22Rv1 (cell line): ENCODE measurements around the gene UBE2E1.

Experiments used
- H3K27ac ChIP-seq: fragments of 450-650 bp; 2 replicates; pipeline ENCODE4 v1.5.1; 2017
- CTCF ChIP-seq: fragments of 450-650 bp; IDR thresholded peaks from 2 replicates; pipeline ENCODE4 v1.5.1; 2017; ENCODE audit warnings: mild to moderate bottlenecking
- ZFX ChIP-seq: fragments of 450-650 bp; IDR thresholded peaks from 2 replicates; pipeline ENCODE4 v1.6.1; 2017; ENCODE audit warnings: antibody characterized with exemption, borderline replicate concordance

UBE2E1 gene

DNA sequence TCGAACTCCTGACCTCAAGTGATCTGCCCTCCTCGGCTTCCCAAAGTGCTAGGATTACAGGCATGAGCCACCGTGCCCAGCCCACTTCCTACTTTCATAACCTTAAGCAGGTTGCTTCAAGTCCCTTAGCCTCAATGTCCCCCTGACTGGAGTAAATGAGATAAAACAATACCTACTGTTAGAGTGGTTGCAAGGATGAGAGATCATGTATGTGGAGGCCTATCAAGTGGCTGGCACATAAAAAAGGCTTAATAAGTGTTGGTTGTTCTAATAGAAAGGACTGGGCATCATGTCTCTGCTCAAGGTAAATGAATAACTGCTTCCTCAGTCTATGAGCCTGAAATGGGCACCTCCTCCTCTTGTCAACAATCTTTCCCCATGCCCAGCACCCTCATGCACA lies 25.9 kb upstream of the UBE2E1 start:
- TF ChIP-seq ZFX, result no peak
- TF ChIP-seq CTCF, result no peak
- no peak overlapping the region for H3K27ac ChIP-seq

GRCh38 chr3:23781051-23781450 lies 24.7 kb upstream of the UBE2E1 start:
- H3K27ac ChIP-seq, result no peak overlapping the region
- TF ChIP-seq ZFX (no peak), CTCF (no peak)

GRCh38 chr3:23781871-23782270 lies 23.9 kb upstream of the UBE2E1 start:
- no peak for TF ChIP-seq CTCF
- TF ChIP-seq ZFX, result no peak
- no peak overlapping the region for H3K27ac ChIP-seq

DNA sequence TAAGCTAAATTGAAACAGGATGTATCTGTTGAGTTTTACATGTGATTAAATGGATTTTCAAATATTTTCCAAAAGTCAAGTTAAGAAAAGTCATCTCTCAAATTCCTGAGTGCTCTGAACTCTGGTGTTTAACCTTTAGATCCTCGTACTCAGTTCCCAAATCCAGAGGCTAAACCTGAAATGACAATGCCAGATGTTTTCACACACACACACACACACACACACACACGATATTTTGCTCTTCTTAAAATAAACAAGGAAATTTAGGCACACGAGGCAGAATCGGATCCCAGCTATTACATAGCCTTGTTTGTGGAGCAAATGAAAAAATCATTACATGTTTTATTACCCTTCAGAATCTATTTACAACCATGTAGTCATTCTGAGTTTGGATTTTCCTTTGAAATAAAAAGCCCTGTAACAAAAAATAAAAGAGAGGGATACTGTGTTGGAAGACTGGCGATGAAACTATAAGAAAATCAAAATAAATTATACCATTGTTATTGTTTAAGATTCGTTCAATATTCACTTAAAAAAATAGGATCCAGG lies 20.6 kb upstream of the UBE2E1 start:
- TF ChIP-seq CTCF (no peak), ZFX (no peak)
- no peak overlapping the region for H3K27ac ChIP-seq

DNA sequence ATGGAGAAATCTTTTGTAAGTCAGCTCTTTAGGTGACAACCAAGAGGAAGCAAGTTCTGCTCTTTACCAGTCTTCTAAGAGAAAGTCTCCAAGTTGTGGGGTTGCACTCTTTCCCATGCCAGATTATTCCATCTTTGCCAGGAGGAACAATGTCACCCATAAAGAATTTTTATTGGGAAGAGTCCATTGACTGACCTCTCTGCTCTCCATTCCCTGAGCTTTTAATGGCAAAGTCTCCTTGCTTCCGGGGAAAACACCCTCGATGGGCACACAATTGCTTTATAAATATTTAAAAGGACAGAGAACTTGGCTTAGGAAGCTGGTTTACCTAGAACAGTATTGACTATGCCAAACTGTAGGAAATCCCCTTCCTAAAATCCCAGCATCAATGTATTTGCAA lies 19.9 kb upstream of the UBE2E1 start:
- no peak overlapping the region for H3K27ac ChIP-seq

GRCh38 chr3:23791678-23792077 lies 14.1 kb upstream of the UBE2E1 start:
- H3K27ac ChIP-seq, result no peak overlapping the region
- TF ChIP-seq ZFX (no peak), CTCF (no peak)

More for the DNA sequence above, 19.9 kb upstream of the UBE2E1 start:
- TF ChIP-seq CTCF (no peak), ZFX (no peak)

DNA sequence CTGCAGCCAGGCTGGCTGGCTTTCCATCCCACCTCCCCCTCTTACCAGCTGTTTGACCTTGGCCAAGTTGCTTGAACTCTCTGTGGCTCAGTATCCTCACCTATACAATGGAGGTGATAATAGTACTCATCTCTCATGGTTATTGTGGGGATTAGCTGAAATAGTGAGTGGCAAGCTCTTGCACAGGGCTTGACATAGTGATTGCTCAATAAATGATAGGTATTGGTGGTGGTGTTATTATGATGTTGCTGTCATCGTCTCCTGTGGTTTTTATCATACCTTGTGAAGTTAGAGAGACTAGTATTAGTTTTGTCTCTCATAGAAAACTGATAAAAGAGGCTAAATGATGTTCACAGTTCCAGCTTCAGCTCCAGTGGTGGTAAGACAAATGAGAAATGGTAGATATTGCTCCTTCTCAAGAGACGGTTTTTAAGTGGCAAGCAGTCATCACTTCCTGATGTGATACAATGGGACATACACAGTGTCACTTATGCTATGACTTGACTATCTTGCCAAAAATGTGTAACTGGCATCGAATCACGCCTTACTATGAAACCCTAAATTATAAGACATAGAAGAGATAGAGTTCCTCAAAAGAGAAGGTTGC lies 12.1 kb upstream of the UBE2E1 start:
- H3K27ac ChIP-seq, result no peak overlapping the region
- TF ChIP-seq CTCF (no peak), ZFX (no peak)
